Measurements from ENCODE around the gene FAM209A. TPM values are rescaled to one million over a fixed set of nuclear protein-coding genes. Genes with fewer than 3 reads are reported as not detected.
"Not testable (repeated sequence)": the region's sequence is repeated elsewhere in the genome, so short reads cannot be mapped to it uniquely, and the experiment has no call there.

Gene FAM209A
- total RNA-seq, 1 experiment from 2014 or later, result 0.34 TPM

DNA sequence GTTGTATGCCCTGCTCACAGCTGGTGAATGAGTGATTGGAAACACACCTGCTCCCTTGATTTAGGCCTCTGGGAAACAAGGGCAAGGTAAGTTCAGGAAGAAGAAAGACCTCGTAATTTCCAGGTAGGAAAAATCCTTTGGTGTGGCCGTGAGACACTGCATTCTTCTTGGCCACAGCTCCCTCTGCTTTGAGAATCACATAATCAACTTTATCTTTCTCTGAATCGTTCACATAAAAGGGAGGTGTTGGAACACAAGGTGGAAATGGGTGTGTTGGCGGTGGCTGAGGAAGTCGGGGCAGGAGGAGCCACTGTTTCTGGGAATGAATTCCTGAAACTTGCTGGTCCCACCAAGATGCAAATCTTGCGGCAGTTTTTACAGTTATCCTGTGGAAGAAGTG is 34.4 kb downstream of the FAM209A start:
- H3K9ac ChIP-seq (ENCODE audit: low read length), result no peak overlapping the region
- DNase-seq (ENCODE audit: low read depth, low spot score), result no peak
- H3K9me3 ChIP-seq (ENCODE audit: control insufficient read depth in 1 of 2, insufficient read depth in 1 of 2, low read depth in 1 of 2, low read length in 2 of 2), result no peaks in the 10 kb centered on the region
- H4K20me1 ChIP-seq (ENCODE audit: insufficient read depth), result no peaks in the 10 kb centered on the region
- H3K4me3 ChIP-seq (replicated peaks in 1 of 2; ENCODE audit: low read depth in 1 of 2, low read length in 2 of 2), result no peak overlapping the region
- BruUV-seq (replicated peaks), result no TSS peak
- TF ChIP-seq EZH2 (IDR thresholded peaks at IDR 0.05) (no peak), FOSL1 (IDR thresholded peaks at IDR 0.05; ENCODE audit: low read depth) (no peak), SRF (IDR thresholded peaks at IDR 0.05; ENCODE audit: low read depth) (no peak), TCF7L2 (IDR thresholded peaks at IDR 0.05; ENCODE audit: borderline replicate concordance, extremely low read depth, insufficient read depth, insufficient read length) (no peak), SP1 (IDR thresholded peaks at IDR 0.05; ENCODE audit: low read depth) (peak; percentile 46; the same call in 1 of the 2 replicates), ELF1 (IDR thresholded peaks at IDR 0.05; ENCODE audit: borderline replicate concordance, low read depth) (no peak)
- ChIA-PET RAD21 (ENCODE audit: low non-redundant PET in 1 of 2, low total read pairs in 2 of 2, uncharacterized antibody in 2 of 2, unreplicated experiment in 2 of 2) (no interaction called here), CTCF (no interaction called here), POLR2A (no interaction called here)
- H3K4me2 ChIP-seq (ENCODE audit: low read length), result peak overlapping the region; percentile 38
- H3K9me2 ChIP-seq (ENCODE audit: insufficient read depth), result no peaks in the 10 kb centered on the region
- H3K4me1 ChIP-seq (ENCODE audit: control insufficient read depth in 1 of 2, insufficient read depth in 2 of 2, low read length in 2 of 2), result peaks cover 22 to 45% of the 10 kb centered on the region in 2 experiments
- no peaks in the 10 kb centered on the region for H3K36me3 ChIP-seq (ENCODE audit: control insufficient read depth in 1 of 2, insufficient read depth in 2 of 2, low read length in 2 of 2)
- H3K27me3 ChIP-seq (ENCODE audit: insufficient read depth, low read length), result no peaks in the 10 kb centered on the region
- no peak for ATAC-seq
- H2AFZ ChIP-seq (ENCODE audit: low read depth, low read length, poor library complexity, severe bottlenecking), result peak overlapping the region; percentile 93
- no peaks in the 10 kb centered on the region for H3K79me2 ChIP-seq (ENCODE audit: insufficient read depth, low read length)
- no peak overlapping the region for H3K27ac ChIP-seq (ENCODE audit: low read depth, low read length)
- intact Hi-C loops (cut with micrococcal nuclease), result no loop called here

DNA sequence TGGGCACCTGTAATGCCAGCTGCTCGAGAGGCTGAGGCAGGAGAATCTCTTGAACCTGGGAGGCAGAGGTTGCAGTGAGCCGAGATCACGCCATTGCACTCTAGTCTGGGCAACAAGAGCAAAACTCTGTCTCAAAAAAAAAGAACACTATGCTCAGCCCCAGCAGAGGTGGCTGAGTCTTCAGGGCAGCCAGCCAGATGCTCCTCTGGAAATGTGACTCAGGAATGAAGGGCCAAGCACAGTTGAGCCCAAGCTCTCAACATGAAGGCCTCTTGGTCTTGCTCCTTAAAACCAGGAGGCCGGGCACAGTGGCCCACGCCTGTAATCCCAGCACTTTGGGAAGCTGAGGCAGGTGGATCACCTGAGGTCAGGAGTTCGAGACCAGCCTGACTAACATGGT is 40.0 kb downstream of the FAM209A start:
- H3K9me3 ChIP-seq (ENCODE audit: control insufficient read depth in 1 of 2, insufficient read depth in 1 of 2, low read depth in 1 of 2, low read length in 2 of 2); POLR2A ChIA-PET; BruUV-seq (replicated peaks): not testable (repeated sequence)

More for the DNA sequence above, 40.0 kb downstream of the FAM209A start:
- H3K27ac ChIP-seq (ENCODE audit: low read depth, low read length); H3K4me2 ChIP-seq (ENCODE audit: low read length); CTCF ChIA-PET; DNase-seq (ENCODE audit: low read depth, low spot score); H3K36me3 ChIP-seq (ENCODE audit: control insufficient read depth in 1 of 2, insufficient read depth in 2 of 2, low read length in 2 of 2); H3K79me2 ChIP-seq (ENCODE audit: insufficient read depth, low read length); H3K9me2 ChIP-seq (ENCODE audit: insufficient read depth); H2AFZ ChIP-seq (ENCODE audit: low read depth, low read length, poor library complexity, severe bottlenecking); ATAC-seq; H3K4me3 ChIP-seq (replicated peaks in 1 of 2; ENCODE audit: low read depth in 1 of 2, low read length in 2 of 2); H3K9ac ChIP-seq (ENCODE audit: low read length); H3K27me3 ChIP-seq (ENCODE audit: insufficient read depth, low read length); H4K20me1 ChIP-seq (ENCODE audit: insufficient read depth); intact Hi-C loops (cut with micrococcal nuclease); RAD21 ChIA-PET (ENCODE audit: low non-redundant PET in 1 of 2, low total read pairs in 2 of 2, uncharacterized antibody in 2 of 2, unreplicated experiment in 2 of 2): not testable (repeated sequence)
- peaks cover 17 to 31% of the 10 kb centered on the region in 2 experiments; a peak in 3 of 4 replicates for H3K4me1 ChIP-seq (ENCODE audit: control insufficient read depth in 1 of 2, insufficient read depth in 2 of 2, low read length in 2 of 2)
